GM12801 (cell line): ENCODE measurements around the gene KNDC1.

Experiments used
- TF ChIP-seq, protein P1 (sequence below): IDR thresholded peaks from one replicate; pipeline ENCODE4 v1.5.1; 2011; ENCODE audit warnings: control low read depth; ENCODE audit not compliant: insufficient read length; ENCODE audit errors: extremely low read depth

The KNDC1 gene

DNA sequence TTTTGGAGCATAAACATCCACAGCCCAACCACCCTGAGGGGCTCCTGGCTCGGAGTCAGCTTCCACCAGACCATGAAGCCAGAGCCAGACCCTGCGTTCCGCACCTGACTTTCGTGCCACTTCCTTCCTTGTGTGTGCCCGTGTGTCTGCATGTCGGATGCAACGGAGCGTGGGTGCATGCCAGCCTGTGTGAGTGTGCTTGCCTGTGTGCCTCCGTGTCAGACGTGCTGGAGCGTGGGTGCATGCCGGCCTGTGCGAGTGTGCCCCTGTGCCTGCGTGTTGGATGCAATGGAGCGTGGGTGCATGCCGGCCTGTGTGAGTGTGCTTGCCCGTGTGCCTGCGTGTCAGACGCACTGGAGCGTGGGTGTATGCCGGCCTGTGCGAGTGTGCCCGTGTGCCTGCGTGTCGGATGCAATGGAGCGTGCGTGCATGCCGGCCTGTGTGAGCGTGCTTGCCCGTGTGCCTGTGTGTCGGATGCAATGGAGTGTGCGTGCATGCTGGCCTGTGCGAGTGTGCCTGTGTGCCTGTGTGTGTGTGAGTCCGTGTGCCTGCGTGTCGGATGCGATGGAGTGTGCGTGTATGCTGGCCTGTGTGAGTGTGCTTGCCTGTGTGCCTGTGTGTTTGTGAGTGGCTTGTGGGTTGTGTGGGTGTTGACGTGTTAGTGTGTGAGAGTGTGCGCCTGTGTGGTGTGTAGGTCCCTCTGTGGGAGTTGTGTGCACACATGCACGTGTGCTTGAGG, 28.1 kb upstream of the KNDC1 start:
- TF ChIP-seq, protein P1, sequence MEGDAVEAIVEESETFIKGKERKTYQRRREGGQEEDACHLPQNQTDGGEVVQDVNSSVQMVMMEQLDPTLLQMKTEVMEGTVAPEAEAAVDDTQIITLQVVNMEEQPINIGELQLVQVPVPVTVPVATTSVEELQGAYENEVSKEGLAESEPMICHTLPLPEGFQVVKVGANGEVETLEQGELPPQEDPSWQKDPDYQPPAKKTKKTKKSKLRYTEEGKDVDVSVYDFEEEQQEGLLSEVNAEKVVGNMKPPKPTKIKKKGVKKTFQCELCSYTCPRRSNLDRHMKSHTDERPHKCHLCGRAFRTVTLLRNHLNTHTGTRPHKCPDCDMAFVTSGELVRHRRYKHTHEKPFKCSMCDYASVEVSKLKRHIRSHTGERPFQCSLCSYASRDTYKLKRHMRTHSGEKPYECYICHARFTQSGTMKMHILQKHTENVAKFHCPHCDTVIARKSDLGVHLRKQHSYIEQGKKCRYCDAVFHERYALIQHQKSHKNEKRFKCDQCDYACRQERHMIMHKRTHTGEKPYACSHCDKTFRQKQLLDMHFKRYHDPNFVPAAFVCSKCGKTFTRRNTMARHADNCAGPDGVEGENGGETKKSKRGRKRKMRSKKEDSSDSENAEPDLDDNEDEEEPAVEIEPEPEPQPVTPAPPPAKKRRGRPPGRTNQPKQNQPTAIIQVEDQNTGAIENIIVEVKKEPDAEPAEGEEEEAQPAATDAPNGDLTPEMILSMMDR = no peak

DNA sequence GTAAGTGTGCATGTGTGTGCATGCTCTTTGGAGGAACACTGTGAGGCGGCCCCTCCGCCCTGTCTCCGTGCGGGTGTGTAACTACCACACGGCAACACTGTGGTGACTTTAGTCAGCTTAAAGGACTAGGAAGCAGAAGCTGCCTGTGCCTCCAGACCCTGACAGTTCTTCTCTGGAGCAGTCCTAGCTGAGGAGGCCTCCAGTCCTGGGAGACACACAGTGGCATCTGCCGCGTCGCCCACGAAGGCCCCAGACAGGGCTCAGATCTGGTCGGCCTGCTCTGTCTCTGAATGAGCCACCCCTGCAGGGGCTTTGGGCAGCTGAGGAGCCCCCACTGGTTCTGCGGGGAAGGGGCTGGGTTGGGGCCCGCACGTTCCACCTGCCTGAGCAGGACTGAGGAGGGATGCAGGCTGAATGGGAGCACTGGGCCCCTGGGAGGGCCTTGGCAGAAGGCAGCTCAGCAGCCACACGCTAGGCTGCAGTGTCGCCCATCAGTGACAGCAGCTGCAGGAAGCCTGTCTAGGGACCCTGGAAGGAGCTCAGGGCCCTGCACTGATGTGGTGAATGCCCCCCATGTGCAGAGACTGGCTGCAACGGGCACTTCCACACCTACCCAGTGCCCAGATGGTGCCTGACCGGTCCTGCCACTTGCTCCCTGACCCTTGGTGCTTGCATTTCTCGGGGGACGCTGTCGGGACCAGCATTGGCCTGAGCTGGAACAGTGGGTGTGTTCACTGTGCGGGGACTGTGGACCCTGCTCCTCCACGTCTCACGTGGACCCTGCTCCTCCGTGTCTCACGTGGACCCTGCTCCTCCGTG, 27.3 kb upstream of the KNDC1 start:
- TF ChIP-seq, protein P1 = no peak

DNA sequence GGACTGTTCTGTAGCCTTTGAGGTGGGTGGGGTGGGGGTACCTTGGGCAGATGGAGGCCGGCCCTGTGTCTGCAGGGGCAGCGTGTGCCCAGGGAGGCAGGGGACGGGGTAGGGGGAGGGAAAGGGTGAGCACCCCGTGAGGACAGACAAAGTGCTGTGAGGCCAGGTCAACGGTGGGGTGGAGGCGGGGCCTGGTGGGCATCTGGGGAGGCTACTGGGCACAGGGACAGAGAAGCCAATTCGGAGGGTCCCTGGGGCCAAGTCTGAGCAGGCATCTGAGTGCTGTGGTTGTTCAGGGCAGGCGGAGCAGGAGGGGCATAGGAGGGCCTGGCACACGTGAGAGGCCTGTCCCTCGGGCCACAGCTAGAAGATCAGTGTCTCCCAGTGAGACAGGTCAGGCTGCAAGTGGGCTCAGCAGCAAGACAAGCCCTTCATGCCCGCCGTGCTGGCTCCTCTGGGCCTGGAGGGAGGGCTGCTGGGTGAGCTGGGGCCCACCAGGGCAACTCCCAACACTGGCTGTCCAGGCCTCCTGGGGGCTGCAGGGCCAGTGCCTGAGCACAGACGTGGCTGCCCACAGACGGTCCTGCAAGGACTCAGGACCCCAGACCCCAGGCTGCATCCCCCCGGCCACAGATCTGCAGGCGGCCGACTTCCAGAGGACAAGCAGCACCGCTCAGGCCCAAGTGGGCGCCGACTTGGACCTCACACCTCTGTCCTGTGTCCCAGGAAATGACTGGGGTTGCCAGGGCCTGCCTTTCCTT, 26.4 kb upstream of the KNDC1 start:
- TF ChIP-seq, protein P1 = no peak

DNA sequence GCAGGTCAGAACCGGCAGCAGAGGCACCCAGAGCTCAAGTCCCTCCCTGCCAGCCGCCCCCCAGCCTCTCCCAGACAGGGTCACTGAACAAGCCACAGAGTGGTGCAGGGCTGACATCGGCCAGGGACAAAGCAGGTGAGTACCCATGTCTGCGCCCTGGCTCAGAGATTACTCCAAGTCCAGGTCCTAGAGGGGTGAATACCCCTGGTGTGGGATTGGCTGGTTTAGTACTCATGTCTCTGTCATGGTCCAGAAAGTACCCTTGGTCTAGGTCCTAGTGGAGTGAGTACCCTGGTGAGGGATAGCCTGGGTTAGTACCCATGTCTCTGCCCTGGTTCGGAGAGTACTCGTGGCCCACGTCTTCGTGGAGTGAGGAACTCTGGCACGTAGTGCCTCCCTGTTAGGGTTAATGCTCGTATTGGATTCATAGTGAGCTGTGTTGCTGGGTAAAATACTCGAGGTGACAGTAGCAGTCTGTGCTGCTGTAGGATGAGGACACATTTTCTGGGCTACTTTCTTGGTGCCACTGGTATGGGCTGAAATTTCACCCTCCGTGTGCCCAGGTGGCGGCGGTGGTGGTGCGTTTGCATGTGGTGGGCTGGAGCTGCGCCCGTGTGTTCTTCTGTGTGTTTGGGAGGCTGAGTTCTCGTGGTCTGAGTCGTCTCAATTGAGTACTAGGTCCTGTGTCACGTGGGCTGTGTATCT, 25.5 kb upstream of the KNDC1 start:
- TF ChIP-seq, protein P1 = no peak

DNA sequence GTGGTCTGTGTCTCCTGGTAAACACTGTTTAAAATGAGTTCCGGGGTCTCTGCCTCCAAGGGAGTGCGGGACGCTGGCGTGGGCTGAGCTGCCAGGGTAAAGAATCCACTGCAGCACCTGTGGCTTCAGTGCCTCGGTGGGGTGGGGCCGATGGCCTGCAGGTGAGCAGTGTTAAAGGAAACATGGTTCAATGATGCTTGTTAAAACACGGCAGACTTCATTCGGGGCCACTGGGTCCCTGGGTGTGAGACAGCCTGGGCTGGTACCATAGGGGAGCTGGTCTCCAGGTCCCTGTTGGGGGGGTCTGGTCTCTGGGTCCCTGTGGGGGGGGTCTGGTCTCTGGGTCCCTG, 24.9 kb upstream of the KNDC1 start:
- TF ChIP-seq, protein P1 = no peak

DNA sequence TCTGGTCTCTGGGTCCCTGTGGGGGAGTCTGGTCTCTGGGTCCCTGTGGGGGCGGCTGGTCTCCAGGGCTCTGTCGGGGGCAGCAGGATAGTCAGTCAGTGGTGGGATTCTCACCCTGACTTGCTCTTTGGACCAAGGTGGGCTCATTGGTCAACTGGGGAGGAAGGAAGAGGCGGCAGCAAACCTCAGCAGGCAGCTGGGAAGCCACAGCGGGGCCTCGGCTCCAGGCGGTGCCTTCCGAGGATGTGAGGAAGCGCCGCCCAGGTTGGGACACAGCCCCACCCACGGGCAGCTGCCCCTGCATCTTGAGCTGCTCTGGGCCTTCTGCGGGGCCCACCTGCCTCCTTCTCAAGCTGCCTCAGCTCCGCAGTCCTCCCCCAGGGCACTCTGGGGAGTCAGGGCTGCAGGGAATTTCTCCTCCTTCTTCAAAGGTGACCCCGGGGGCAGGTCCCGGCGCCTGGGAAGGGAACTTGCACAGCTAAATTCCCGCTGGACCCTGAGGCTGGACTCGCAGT, 20.4 kb upstream of the KNDC1 start:
- TF ChIP-seq, protein P1 = no peak
